ENCODE results near the gene PRKAG2.

- no peak for TF ChIP-seq CTCF (IDR thresholded peaks at IDR 0.05)
- no peak for TF ChIP-seq POLR2A (IDR thresholded peaks at IDR 0.05)
These were observed 53.1 kb downstream of the PRKAG2 start for GRCh38 chr7:151823566-151824372.
